Naive B cell (primary cell): ENCODE data around the gene FLT3. TPM values are rescaled to one million over a fixed set of nuclear protein-coding genes. Genes with fewer than 3 reads are reported as not detected.
"Not testable (repeated sequence)": the region's sequence is repeated elsewhere in the genome, so short reads cannot be mapped to it uniquely, and the experiment has no call there.

ENCODE experiments used
- ATAC-seq, 2 donors: fragments of 150-1000 bp; cut with Tn5 transposase; 2 replicates each; pipeline ENCODE4 v1.10.0; 2021; ENCODE audit warnings: low read depth in 2 of 2, mild to moderate bottlenecking in 2 of 2, moderate library complexity in 2 of 2
- DNase-seq: peaks from one replicate; pipeline ENCODE4 v3.0.0; 2022
- H3K27ac Mint-ChIP-seq, 6 donors: one replicate each; pipeline ENCODE4 v1.8.0; 2020 to 2022; ENCODE audit warnings: mild to moderate bottlenecking in 6 of 6, mixed read lengths in 6 of 6, moderate library complexity in 5 of 6, inconsistent platforms in 2 of 6
- H3K27me3 Mint-ChIP-seq, 3 donors: one replicate each; pipeline ENCODE4 v1.8.0; 2021 to 2022; ENCODE audit warnings: mixed read lengths in 3 of 3, mild to moderate bottlenecking in 1 of 3
- H3K36me3 Mint-ChIP-seq, 2 donors: one replicate each; pipeline ENCODE4 v1.8.0; 2020 to 2022; ENCODE audit warnings: mixed read lengths in 2 of 2, inconsistent platforms in 1 of 2, mild to moderate bottlenecking in 1 of 2
- H3K4me1 Mint-ChIP-seq, 3 donors: one replicate each; pipeline ENCODE4 v1.8.0; 2020 to 2022; ENCODE audit warnings: mixed read lengths in 3 of 3, inconsistent platforms in 1 of 3, mild to moderate bottlenecking in 1 of 3, moderate library complexity in 1 of 3
- H3K4me3 Mint-ChIP-seq, 8 donors: one replicate each; pipeline ENCODE4 v1.8.0; 2020 to 2022; ENCODE audit warnings: mild to moderate bottlenecking in 8 of 8, mixed read lengths in 8 of 8, moderate library complexity in 8 of 8, inconsistent platforms in 2 of 8
- H3K9me3 Mint-ChIP-seq, 7 donors: one replicate each; pipeline ENCODE4 v1.8.0; 2020 to 2022; ENCODE audit warnings: mixed read lengths in 7 of 7, mild to moderate bottlenecking in 5 of 7, inconsistent platforms in 2 of 7, moderate library complexity in 1 of 7
- polyA plus RNA-seq, 6 donors: library from polyadenylated mRNA; unstranded; fragments of 300-500 nt; fragmentation: Illumina TruSeq; gene quantifications; one replicate each; pipeline ENCODE4 v1.2.3, GENCODE V29; 2021; ENCODE audit warnings: low read depth in 6 of 6

Gene FLT3
- polyA plus RNA-seq, 6 donors from 2014 or later: 0.08 to 0.47 (median 0.36) TPM; not detected in 3

GRCh38 chr13:28048768-28049167 lies 51.6 kb downstream of the FLT3 start:
- peak overlapping the region; percentile 84 to 95 (median 92) for H3K27ac Mint-ChIP-seq
- no peaks in the 10 kb centered on the region for H3K27me3 Mint-ChIP-seq
- H3K4me1 Mint-ChIP-seq: peaks cover 34 to 60% (median 50%) of the 10 kb centered on the region in 3 donors
- peak overlapping the region in 6 of 8 donors; percentile 40 to 78 (median 67) for H3K4me3 Mint-ChIP-seq
- no peak for ATAC-seq
- no peaks in the 10 kb centered on the region for H3K36me3 Mint-ChIP-seq
- no peak for DNase-seq
- no peaks in the 10 kb centered on the region for H3K9me3 Mint-ChIP-seq

- peaks cover 42 to 69% (median 59%) of the 10 kb centered on the region in 3 donors for H3K4me1 Mint-ChIP-seq
- DNase-seq (peak; percentile 81), ATAC-seq (peak; percentile 94)
- H3K36me3 Mint-ChIP-seq: no peaks in the 10 kb centered on the region
- peak overlapping the region; percentile 84 to 95 (median 92) for H3K27ac Mint-ChIP-seq
- no peaks in the 10 kb centered on the region for H3K9me3 Mint-ChIP-seq
- no peaks in the 10 kb centered on the region for H3K27me3 Mint-ChIP-seq
- H3K4me3 Mint-ChIP-seq: peak overlapping the region; percentile 24 to 78 (median 66)
Observed at GRCh38 chr13:28047757-28048388, 52.5 kb downstream of the FLT3 start.

GRCh38 chr13:28046981-28047380 lies 53.4 kb downstream of the FLT3 start:
- H3K27ac Mint-ChIP-seq: peak overlapping the region in 4 of 6 donors; percentile 54 to 95 (median 92)

GRCh38 chr13:28045861-28046260 lies 54.5 kb downstream of the FLT3 start:
- ATAC-seq (no peak), DNase-seq (no peak)
- no peaks in the 10 kb centered on the region for H3K9me3 Mint-ChIP-seq
- H3K4me1 Mint-ChIP-seq: peaks cover 47 to 78% (median 69%) of the 10 kb centered on the region in 3 donors
- no peaks in the 10 kb centered on the region for H3K36me3 Mint-ChIP-seq
- no peaks in the 10 kb centered on the region for H3K27me3 Mint-ChIP-seq
- H3K27ac Mint-ChIP-seq: peak overlapping the region in 1 of 6 donors; percentile 31
- H3K4me3 Mint-ChIP-seq: peak overlapping the region in 1 of 8 donors; percentile 42

More at GRCh38 chr13:28046981-28047380, 53.4 kb downstream of the FLT3 start:
- no peak for DNase-seq
- H3K9me3 Mint-ChIP-seq: no peaks in the 10 kb centered on the region
- ATAC-seq: no peak
- no peaks in the 10 kb centered on the region for H3K27me3 Mint-ChIP-seq
- peaks cover 44 to 75% (median 66%) of the 10 kb centered on the region in 3 donors for H3K4me1 Mint-ChIP-seq
- peak overlapping the region in 7 of 8 donors; percentile 5 to 72 (median 49) for H3K4me3 Mint-ChIP-seq
- H3K36me3 Mint-ChIP-seq: no peaks in the 10 kb centered on the region

GRCh38 chr13:28044608-28045007 lies 55.8 kb downstream of the FLT3 start:
- H3K4me3 Mint-ChIP-seq: no peak overlapping the region
- no peak for DNase-seq
- no peaks in the 10 kb centered on the region for H3K9me3 Mint-ChIP-seq
- H3K36me3 Mint-ChIP-seq: no peaks in the 10 kb centered on the region
- peaks cover 46 to 68% (median 61%) of the 10 kb centered on the region in 3 donors for H3K4me1 Mint-ChIP-seq
- ATAC-seq: no peak
- H3K27ac Mint-ChIP-seq: peak overlapping the region in 1 of 6 donors; percentile 18
- H3K27me3 Mint-ChIP-seq: no peaks in the 10 kb centered on the region

- Mint-ChIP-seq H3K27me3 (no peaks in the 10 kb centered on the region), H3K4me1 (peaks cover 35 to 55% (median 47%) of the 10 kb centered on the region in 3 donors), H3K27ac (peak overlapping the region in 3 of 6 donors; percentile 37 to 76 (median 63)), H3K4me3 (peak overlapping the region in 7 of 8 donors; percentile 16 to 86 (median 47)), H3K36me3 (no peaks in the 10 kb centered on the region), H3K9me3 (no peaks in the 10 kb centered on the region)
- ATAC-seq (peak; percentile 50 to 60), DNase-seq (peak; percentile 51)
Observed at GRCh38 chr13:28043224-28043623, 57.2 kb downstream of the FLT3 start.

- Mint-ChIP-seq H3K9me3 (no peaks in the 10 kb centered on the region), H3K36me3 (no peaks in the 10 kb centered on the region), H3K4me1 (peaks cover 27 to 40% (median 35%) of the 10 kb centered on the region in 3 donors), H3K4me3 (no peak overlapping the region), H3K27ac (peak overlapping the region in 2 of 6 donors; percentile 72 to 81), H3K27me3 (no peaks in the 10 kb centered on the region)
- ATAC-seq: no peak
- DNase-seq: no peak
Observed at GRCh38 chr13:28041501-28041900, 58.9 kb downstream of the FLT3 start.

GRCh38 chr13:28041031-28041461 lies 59.3 kb downstream of the FLT3 start:
- Mint-ChIP-seq H3K9me3 (no peaks in the 10 kb centered on the region), H3K4me3 (no peak overlapping the region), H3K4me1 (peaks cover 27 to 37% (median 35%) of the 10 kb centered on the region in 3 donors), H3K27me3 (no peaks in the 10 kb centered on the region), H3K27ac (peak overlapping the region in 4 of 6 donors; percentile 12 to 72 (median 27)), H3K36me3 (no peaks in the 10 kb centered on the region)
- no peak for ATAC-seq
- DNase-seq: no peak

GRCh38 chr13:28037399-28037798 lies 63.0 kb downstream of the FLT3 start:
- DNase-seq (no peak), ATAC-seq (no peak)
- no peak overlapping the region for H3K4me3 Mint-ChIP-seq
- no peaks in the 10 kb centered on the region for H3K36me3 Mint-ChIP-seq
- peak overlapping the region in 1 of 6 donors; percentile 39 for H3K27ac Mint-ChIP-seq
- H3K4me1 Mint-ChIP-seq: peaks cover 11 to 26% (median 16%) of the 10 kb centered on the region in 3 donors
- no peaks in the 10 kb centered on the region for H3K9me3 Mint-ChIP-seq
- no peaks in the 10 kb centered on the region for H3K27me3 Mint-ChIP-seq

GRCh38 chr13:28035146-28035782 lies 65.1 kb downstream of the FLT3 start:
- peaks cover 21 to 41% (median 25%) of the 10 kb centered on the region in 3 donors for H3K4me1 Mint-ChIP-seq
- ATAC-seq (no peak), DNase-seq (no peak)
- H3K36me3 Mint-ChIP-seq: no peaks in the 10 kb centered on the region
- H3K9me3 Mint-ChIP-seq: peaks cover 0 to 8% (median 1%) of the 10 kb centered on the region in 7 donors
- H3K27me3 Mint-ChIP-seq: no peaks in the 10 kb centered on the region
- no peak overlapping the region for H3K27ac Mint-ChIP-seq
- H3K4me3 Mint-ChIP-seq: no peak overlapping the region

GRCh38 chr13:28033894-28034655 lies 66.3 kb downstream of the FLT3 start:
- DNase-seq (no peak), ATAC-seq (no peak)
- no peak overlapping the region for H3K4me3 Mint-ChIP-seq
- H3K27me3 Mint-ChIP-seq: no peaks in the 10 kb centered on the region
- H3K36me3 Mint-ChIP-seq: no peaks in the 10 kb centered on the region
- H3K4me1 Mint-ChIP-seq: peaks cover 20 to 43% (median 25%) of the 10 kb centered on the region in 3 donors
- no peak overlapping the region for H3K27ac Mint-ChIP-seq
- H3K9me3 Mint-ChIP-seq: peaks cover 0 to 8% (median 1%) of the 10 kb centered on the region in 7 donors

- not testable (repeated sequence) for H3K9me3 Mint-ChIP-seq, H3K27me3 Mint-ChIP-seq
Observed at GRCh38 chr13:28032438-28032837, 67.9 kb downstream of the FLT3 start.

GRCh38 chr13:28031896-28032288 lies 68.5 kb downstream of the FLT3 start:
- Mint-ChIP-seq H3K4me3 (peak overlapping the region in 5 of 8 donors; percentile 10 to 69 (median 55)), H3K36me3 (no peaks in the 10 kb centered on the region), H3K27me3 (no peaks in the 10 kb centered on the region), H3K9me3 (peaks cover 0 to 8% (median 1%) of the 10 kb centered on the region in 7 donors), H3K4me1 (peaks cover 23 to 43% (median 25%) of the 10 kb centered on the region in 3 donors), H3K27ac (peak overlapping the region in 4 of 6 donors; percentile 60 to 90 (median 70))
- DNase-seq (no peak), ATAC-seq (peak; percentile 29 to 38)

More at GRCh38 chr13:28032438-28032837, 67.9 kb downstream of the FLT3 start:
- not testable (repeated sequence) for ATAC-seq, DNase-seq, H3K4me3 Mint-ChIP-seq, H3K36me3 Mint-ChIP-seq
- Mint-ChIP-seq H3K27ac (peak overlapping the region in 3 of 6 donors; percentile 60 to 68 (median 67)), H3K4me1 (peaks cover 23 to 43% (median 25%) of the 10 kb centered on the region in 3 donors)
